ENCODE results near the gene NFATC1. TPM values are rescaled to one million over a fixed set of nuclear protein-coding genes. Genes with fewer than 3 reads are reported as not detected.

The NFATC1 gene
- total RNA-seq, 4 donors from 2014 or later = 10.1 to 15.0 (median 12.7) TPM

DNA sequence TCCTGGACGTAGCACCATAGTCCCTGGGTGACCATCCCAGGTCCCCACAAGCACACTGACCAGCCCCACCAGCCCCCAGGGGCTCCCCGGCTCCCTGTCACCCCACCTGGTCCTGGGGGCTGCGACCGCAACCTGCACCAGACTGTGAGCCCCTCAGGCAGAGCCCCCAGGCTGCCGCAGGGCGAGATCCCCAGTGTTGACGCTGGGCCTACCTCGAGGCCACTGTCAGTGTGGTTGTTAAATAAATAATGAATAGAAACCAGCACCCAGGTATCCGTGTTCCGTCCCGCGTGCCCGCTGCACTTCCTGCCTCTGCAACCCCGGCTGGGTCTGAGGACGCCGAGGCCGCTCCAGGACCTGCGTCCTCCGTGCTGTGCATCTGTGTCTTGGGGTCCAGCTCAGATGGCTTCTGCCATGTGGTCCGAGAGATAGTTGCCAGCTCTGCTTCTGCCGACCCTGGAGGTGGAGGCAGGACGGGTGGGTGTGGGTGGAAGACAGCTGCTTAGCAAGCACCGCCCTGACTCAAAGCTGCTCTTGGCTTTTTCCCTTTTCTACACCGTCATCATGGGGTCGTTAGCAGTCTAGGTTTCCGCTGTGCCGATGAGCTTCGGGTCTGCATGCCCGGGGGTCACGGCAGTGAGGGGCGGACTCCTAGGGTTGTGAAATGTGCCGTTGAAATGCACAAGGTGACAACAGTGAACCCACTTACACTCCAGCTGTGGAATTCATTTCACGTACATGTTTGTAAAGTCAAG lies 74.2 kb downstream of the NFATC1 start:
- WGBS, 2 donors = 91 to 92% methylated on average over 30 to 31 of the region's 33 CpGs
- Histone ChIP-seq H3K36me3 (peaks cover 0 to 9% of the 10 kb centered on the region in 2 donors), H3K27ac (no peak overlapping the region), H3K27me3 (no peaks in the 10 kb centered on the region), H3K4me3 (replicated peaks in 1 of 3) (no peak overlapping the region), H3K4me1 (peaks cover 5 to 10% of the 10 kb centered on the region in 2 donors), H3K9me3 (no peaks in the 10 kb centered on the region)
- no peak for DNase-seq
- intact Hi-C loops (cut with DNase I) = no loop called here
- TF ChIP-seq CTCF (IDR thresholded peaks at IDR 0.05) = no peak
- no peak for TF ChIP-seq POLR2A (IDR thresholded peaks at IDR 0.05)

DNA sequence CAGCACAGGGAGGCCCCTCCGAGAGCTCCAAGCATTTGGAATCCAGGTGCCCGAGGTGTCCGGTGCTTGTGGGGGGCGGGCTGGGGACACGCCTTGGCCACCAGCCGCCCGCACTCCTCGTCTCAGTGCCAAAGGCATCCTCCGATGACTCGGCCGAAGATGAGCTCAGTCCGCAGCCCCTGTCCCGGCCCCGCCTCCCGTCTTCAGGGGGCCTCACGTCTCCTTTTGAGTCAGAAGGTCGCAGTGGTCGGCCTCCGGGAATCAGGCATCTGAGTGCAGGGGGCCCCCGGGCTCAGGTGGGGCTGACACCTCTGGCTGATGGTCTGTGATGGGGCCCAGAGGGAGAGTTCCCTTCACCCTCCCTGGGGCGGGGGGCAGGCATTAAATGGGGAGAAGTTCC lies 74.8 kb downstream of the NFATC1 start:
- no peaks in the 10 kb centered on the region for H3K9me3 ChIP-seq
- no peaks in the 10 kb centered on the region for H3K27me3 ChIP-seq
- peaks cover 0 to 9% of the 10 kb centered on the region in 2 donors for H3K36me3 ChIP-seq
- no peak for DNase-seq
- intact Hi-C loops (cut with DNase I) = no loop called here
- H3K27ac ChIP-seq = no peak overlapping the region
- no peak overlapping the region for H3K4me3 ChIP-seq (replicated peaks in 1 of 3)
- TF ChIP-seq POLR2A (IDR thresholded peaks at IDR 0.05) (no peak), CTCF (IDR thresholded peaks at IDR 0.05) (no peak)
- H3K4me1 ChIP-seq = peaks cover 0 to 5% of the 10 kb centered on the region in 2 donors
- WGBS, 2 donors = 92 to 96% methylated on average over 14 to 15 of the region's 21 CpGs

DNA sequence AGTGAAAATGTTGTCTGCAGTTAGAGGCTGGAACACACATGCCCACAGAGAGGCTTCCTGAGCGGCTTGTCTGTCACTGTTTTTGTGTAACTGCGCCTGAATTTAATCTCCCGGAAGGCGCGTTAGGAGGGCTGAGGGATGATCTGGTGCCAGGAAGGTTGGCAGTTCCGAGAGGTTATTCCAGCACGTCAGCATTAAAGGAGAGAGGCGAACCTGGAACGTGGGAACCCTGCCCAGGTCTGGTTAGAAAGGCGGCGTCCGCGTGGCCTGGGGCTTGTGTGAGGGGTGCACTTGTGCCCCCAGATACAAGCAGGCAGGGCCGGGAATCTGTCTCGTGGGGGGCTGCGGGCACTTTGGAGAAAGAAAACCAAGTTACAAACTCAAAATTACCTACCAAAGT lies 75.3 kb downstream of the NFATC1 start:
- 80 to 90% methylated on average over 16 of the region's 16 CpGs for WGBS, 2 donors
- peaks cover 0 to 9% of the 10 kb centered on the region in 2 donors for H3K36me3 ChIP-seq
- H3K4me1 ChIP-seq = peaks cover 0 to under 1% of the 10 kb centered on the region in 2 donors
- TF ChIP-seq CTCF (IDR thresholded peaks at IDR 0.05) (no peak), POLR2A (IDR thresholded peaks at IDR 0.05) (no peak)
- H3K27ac ChIP-seq = no peak overlapping the region
- DNase-seq = no peak
- no peaks in the 10 kb centered on the region for H3K9me3 ChIP-seq
- intact Hi-C loops (cut with DNase I) = no loop called here
- H3K27me3 ChIP-seq = no peaks in the 10 kb centered on the region
- H3K4me3 ChIP-seq (replicated peaks in 1 of 3) = no peak overlapping the region

GRCh38 chr18:79471597-79471996 lies 75.9 kb downstream of the NFATC1 start:
- H3K36me3 ChIP-seq = peaks cover 0 to 9% of the 10 kb centered on the region in 2 donors
- 85 to 88% methylated on average over 12 to 16 of the region's 16 CpGs for WGBS, 2 donors
- H3K27ac ChIP-seq = no peak overlapping the region
- no peaks in the 10 kb centered on the region for H3K4me1 ChIP-seq
- H3K9me3 ChIP-seq = no peaks in the 10 kb centered on the region
- DNase-seq = no peak
- intact Hi-C loops (cut with DNase I) = no loop called here
- H3K27me3 ChIP-seq = no peaks in the 10 kb centered on the region
- no peak overlapping the region for H3K4me3 ChIP-seq (replicated peaks in 1 of 3)
- TF ChIP-seq POLR2A (IDR thresholded peaks at IDR 0.05) (no peak), CTCF (IDR thresholded peaks at IDR 0.05) (no peak)

DNA sequence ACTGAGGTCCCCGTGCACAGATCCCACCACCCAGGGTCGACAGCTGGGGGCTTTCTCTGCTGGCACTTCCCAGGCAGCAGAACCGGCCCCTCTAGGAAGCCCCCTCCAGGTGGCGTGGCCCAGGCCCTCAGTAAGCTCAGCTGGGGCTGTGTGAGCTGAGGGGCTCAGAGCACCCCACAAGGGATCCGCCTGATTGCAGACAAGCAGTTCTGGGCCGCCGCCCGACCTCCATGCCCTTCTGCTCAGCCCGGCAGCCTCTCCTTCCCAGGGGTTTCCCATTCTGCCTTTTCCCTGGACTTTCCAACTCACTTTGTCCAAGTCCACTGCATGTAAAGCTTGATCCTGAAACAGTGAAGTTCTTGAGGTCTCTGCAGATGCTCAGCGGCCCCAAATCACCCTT lies 76.4 kb downstream of the NFATC1 start:
- H3K36me3 ChIP-seq = peaks cover 0 to 9% of the 10 kb centered on the region in 2 donors
- H3K4me3 ChIP-seq (replicated peaks in 1 of 3) = no peak overlapping the region
- H3K27me3 ChIP-seq = no peaks in the 10 kb centered on the region
- H3K27ac ChIP-seq = no peak overlapping the region
- intact Hi-C loops (cut with DNase I) = no loop called here
- DNase-seq = no peak
- no peaks in the 10 kb centered on the region for H3K4me1 ChIP-seq
- H3K9me3 ChIP-seq = no peaks in the 10 kb centered on the region
- TF ChIP-seq POLR2A (IDR thresholded peaks at IDR 0.05) = no peak
- TF ChIP-seq CTCF (IDR thresholded peaks at IDR 0.05) = no peak
- 88 to 89% methylated on average over 8 to 10 of the region's 10 CpGs for WGBS, 2 donors

Data from thyroid gland (tissue), 4 donors.